ENCODE data around the gene GARRE1. TPM values are rescaled to one million over a fixed set of nuclear protein-coding genes. Genes with fewer than 3 reads are reported as not detected.

Gene GARRE1
- total RNA-seq, 2 experiments from 2014 or later = 8.1 to 9.3 TPM

DNA sequence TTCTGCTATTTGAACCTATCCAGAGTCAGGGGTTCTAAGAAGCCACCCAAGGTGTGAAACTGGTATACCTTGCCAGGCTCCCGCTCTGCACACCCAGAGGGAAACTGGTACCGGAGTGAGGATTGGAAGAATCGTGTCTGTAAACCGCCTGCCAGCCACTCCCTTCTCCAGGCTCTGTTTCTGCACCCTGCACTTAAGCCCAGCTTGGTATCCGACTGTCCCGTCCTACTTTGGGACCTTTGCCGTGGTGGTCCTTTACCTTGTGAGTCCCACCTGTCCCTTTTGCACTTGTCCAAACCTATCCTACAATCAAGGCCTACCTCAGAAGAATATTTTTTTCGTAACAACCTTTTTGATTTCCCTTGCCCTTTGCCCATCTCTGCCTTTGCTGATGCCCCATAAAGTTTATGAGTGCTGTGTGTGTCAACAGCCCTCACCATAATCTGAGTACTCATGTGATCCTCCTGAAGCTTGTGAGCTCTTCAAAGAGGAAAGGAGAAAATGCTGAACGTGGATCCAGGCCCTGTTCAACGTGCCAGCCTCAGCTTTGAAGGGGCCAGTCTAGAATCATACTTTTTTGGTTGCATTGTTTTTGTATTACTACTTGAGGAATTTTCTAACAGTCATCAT, 44.7 kb downstream of the GARRE1 start:
- Mint-ChIP-seq H3K9me3 (ENCODE audit: low read depth) (no peaks in the 10 kb centered on the region), H3K4me3 (no peak overlapping the region), H3K27me3 (no peaks in the 10 kb centered on the region), H3K36me3 (peaks cover 2% of the 10 kb centered on the region), H3K4me1 (no peaks in the 10 kb centered on the region), H3K27ac (no peak overlapping the region)
- DNase-seq (no peak), ATAC-seq (no peak)
- CTCF ChIA-PET = no interaction called here

- CTCF ChIA-PET = no interaction called here
- H3K4me3 Mint-ChIP-seq = no peak overlapping the region
- no peaks in the 10 kb centered on the region for H3K4me1 Mint-ChIP-seq
- ATAC-seq = no peak
- no peaks in the 10 kb centered on the region for H3K27me3 Mint-ChIP-seq
- H3K9me3 Mint-ChIP-seq (ENCODE audit: low read depth) = no peaks in the 10 kb centered on the region
- peaks cover 2% of the 10 kb centered on the region for H3K36me3 Mint-ChIP-seq
- H3K27ac Mint-ChIP-seq = no peak overlapping the region
- DNase-seq = no peak
Measured at GRCh38 chr19:34299576-34299975, 45.2 kb downstream of the GARRE1 start.

- Mint-ChIP-seq H3K27me3 (no peaks in the 10 kb centered on the region), H3K36me3 (peaks cover 3% of the 10 kb centered on the region), H3K4me1 (no peaks in the 10 kb centered on the region), H3K4me3 (no peak overlapping the region), H3K27ac (no peak overlapping the region), H3K9me3 (ENCODE audit: low read depth) (no peaks in the 10 kb centered on the region)
- ATAC-seq (no peak), DNase-seq (no peak)
- CTCF ChIA-PET = no interaction called here
Measured at GRCh38 chr19:34300380-34300779, 46.0 kb downstream of the GARRE1 start.

DNA sequence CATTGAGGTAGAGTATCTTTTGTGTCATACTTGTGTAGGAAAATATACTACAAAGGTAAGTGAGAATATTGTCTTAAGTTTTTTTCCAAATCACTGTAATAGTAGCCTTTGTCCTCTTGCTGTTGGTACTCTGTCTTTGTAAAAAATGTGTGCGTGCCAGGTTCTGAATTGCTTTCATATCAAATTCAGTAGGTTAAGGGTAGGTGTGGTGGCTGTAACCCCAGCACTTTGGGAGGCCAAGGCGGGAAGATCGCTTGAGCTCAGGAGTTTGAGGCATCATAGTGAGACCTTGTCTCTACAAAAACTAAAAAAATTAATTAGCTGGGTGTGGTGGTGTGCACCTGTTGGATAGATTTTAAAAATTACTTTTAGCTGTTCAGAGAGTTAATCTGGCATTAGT, 46.6 kb downstream of the GARRE1 start:
- Mint-ChIP-seq H3K4me3 (no peak overlapping the region), H3K27me3 (no peaks in the 10 kb centered on the region), H3K9me3 (ENCODE audit: low read depth) (no peaks in the 10 kb centered on the region), H3K4me1 (no peaks in the 10 kb centered on the region), H3K27ac (no peak overlapping the region), H3K36me3 (peaks cover 3% of the 10 kb centered on the region)
- CTCF ChIA-PET = no interaction called here
- no peak for DNase-seq
- ATAC-seq = no peak

Other genes starting within 250 kb of the GARRE1 start
- gene LSM14A, start 82.0 kb upstream of the GARRE1 start, total RNA-seq = 100 to 1,000 TPM; 112 to 116 TPM
- gene GPI, start 110.6 kb downstream of the GARRE1 start, total RNA-seq = 100 to 1,000 TPM; 501 to 600 TPM
- gene PDCD2L, start 149.8 kb downstream of the GARRE1 start, total RNA-seq = 10 to 100 TPM; 11.2 to 19.6 TPM
- gene UBA2, start 173.8 kb downstream of the GARRE1 start, total RNA-seq = 100 to 1,000 TPM; 123 to 139 TPM
- gene WTIP, start 227.2 kb downstream of the GARRE1 start, total RNA-seq = under 1 TPM; 0.33 to 0.99 TPM

Measured in activated CD8-positive, alpha-beta memory T cell treated with anti-CD3 and anti-CD28 coated beads, Interleukin-2, amount 10 ng/mL, durations not matched to agents 7 days and 5 days (primary cell).